ENCODE results near the gene SULT2A1.
"Not testable (repeated sequence)": the region's sequence is repeated elsewhere in the genome, so short reads cannot be mapped to it uniquely, and the experiment has no call there.

Gene SULT2A1

DNA sequence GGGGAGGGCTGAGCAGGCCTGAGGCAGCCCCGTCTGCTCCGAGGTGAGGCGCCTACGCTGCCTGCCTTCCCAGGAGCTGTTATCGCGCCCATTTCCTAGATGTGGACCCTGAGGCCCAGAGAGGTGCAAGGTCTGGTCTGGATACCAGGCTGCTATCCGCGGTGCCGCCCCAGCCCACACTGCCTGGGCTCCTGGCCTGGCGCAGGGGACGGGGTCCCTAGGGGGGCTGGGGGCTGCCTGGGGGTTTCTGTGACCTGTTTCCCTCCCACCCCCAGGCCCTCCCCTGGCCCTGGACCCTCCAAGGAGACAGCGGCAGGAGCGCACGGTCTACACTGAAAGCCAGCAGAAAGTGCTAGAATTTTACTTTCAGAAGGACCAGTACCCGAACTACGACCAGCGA, 26.3 kb downstream of the SULT2A1 start:
- DNase-seq = not testable (repeated sequence)

DNA sequence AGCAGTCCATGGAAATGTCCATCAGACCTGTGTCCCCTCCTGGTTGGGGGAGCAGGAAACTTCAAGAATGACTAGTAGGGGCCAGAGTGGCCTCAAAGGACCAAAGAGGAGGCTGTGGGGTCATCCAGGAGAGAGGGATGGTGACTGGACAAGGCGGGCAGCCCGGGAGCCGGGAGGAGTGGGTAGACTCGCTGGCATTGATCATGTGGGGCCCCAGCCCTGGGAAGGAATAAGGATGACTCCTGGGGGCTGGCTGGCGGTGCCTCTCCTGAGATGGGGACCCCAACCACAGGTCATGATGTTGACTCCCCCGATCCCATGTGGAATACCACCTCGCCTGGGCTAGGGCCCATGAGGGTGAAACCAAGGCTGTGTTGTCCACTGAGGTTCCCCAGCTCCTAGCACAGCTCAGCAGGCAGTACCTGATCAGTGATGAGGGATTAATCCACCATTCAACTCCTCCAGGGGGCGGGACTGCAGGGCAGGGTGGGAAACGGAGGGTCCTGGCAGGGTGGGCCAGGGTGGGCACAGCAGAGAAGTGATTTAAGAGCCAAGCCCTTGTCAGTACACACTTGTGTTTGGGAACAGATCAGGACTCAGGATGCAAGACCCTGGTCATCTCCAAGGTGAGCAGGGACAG, 27.3 kb downstream of the SULT2A1 start, which contains the start of gene TPRX2:
Gene TPRX2 (plus strand): TSS at position 590 of the 640 bp plus-strand sequence. CDS start 12 bp downstream, at position 602.
- DNase-seq = not testable (repeated sequence)

DNA sequence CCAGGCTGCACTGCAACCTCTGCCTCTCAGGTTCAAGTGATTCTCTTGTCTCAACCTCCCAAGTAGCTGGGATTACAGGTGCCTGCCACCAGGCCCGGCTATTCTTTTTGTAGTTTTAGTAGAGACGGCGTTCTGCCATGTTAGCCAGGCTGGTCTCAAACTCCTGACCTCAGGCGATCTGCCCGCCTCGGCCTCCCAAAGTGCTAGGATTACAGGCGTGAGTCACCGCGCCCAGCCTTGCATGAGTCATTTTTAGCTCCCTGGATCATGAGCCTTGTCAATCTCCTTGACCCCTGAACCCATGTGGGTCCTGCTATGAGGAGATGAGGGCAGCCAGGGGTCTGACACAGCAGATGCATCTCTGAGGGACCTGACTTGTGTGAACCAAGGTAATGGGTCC, 27.9 kb downstream of the SULT2A1 start:
- not testable (repeated sequence) for DNase-seq

DNA sequence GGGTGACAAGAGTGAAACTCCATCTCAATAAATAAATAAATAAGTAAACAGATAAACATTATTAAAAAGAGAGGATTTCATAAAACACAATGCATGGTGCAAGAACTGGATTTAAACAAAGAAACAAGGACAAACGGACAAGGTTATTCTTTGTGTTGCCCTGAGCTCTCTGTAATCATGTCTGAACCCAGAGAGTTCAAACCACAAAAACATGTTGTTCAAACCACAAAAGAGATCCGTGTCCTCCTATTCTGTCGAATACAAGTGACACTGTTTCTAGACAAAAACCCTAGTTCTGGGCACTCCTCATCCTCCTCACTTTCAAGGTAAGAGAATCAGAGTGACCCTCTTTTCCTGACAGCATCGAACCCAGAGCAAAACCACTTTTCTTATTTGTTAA, 31.7 kb downstream of the SULT2A1 start:
- no peak for DNase-seq

DNA sequence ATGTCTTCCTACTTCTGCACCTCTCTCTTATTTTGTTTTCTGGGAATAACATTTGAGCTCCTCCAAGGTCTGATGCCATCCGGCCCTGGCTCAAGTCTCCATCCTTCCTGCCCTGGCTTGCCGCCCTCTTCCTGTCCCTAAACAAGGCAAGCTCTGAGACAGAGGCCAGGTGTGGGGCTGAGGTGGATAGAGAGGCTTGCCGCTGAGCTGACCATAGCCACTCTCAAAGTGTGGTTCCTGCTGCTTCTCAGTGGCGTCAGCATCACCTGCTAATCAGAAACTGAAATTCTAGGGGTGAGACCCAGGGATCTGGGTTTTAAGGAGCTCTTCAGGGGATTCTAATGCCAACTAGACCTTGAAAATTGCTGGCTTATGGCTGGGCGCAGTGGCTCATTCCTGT, 33.1 kb downstream of the SULT2A1 start:
- no peak for DNase-seq

DNA sequence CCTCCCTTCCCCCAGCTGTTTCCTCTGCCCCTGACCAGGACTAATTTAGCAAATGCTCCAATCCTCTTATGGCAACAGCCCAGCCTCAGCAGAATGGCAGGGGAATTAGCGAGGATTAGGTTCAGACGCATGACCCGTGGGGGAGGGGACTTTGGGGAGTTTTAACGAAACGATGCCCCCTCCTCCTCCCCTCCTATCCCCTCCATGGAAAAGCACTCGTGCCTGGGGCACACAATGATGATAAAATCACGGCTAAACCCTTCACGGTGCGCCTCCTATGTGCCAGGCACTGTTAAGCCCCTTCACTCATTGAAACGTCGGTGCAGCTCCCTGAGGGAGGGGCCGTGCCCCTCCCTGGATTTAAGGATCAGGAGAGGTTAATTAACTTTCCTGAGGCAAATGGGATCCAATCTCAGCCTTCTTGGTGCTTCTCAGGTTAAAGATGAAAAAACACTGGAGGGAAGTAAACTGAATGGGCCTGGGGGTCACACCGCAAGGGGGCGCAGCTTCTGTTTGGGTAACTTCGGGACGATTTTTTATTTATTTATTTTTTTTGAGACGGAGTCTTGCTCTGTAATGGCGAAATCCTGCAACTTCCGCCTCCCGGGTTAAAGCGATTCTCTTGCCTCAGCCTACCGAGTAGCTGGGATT, 37.2 kb downstream of the SULT2A1 start:
- peak; percentile 59 for DNase-seq

DNA sequence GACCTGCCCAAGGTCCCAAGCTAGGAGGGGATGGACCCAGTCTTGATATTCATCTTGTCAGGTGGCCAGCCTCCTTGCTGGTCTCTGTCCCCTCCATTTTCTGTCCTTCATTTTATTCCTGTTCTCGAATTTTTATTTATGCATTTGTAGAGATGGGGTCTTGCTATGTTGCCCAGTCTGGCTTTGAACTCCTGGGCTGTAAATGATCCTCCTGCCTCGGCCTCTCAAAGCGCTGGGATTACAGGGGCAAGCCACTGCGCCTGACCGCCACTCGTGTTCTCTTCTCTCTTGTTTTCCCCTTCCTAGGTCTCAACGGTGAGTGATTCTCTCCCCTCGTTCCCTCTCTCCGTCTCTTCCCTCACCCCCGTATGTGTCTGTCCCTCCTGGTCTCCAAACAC, 37.7 kb downstream of the SULT2A1 start:
- no peak for DNase-seq

DNA sequence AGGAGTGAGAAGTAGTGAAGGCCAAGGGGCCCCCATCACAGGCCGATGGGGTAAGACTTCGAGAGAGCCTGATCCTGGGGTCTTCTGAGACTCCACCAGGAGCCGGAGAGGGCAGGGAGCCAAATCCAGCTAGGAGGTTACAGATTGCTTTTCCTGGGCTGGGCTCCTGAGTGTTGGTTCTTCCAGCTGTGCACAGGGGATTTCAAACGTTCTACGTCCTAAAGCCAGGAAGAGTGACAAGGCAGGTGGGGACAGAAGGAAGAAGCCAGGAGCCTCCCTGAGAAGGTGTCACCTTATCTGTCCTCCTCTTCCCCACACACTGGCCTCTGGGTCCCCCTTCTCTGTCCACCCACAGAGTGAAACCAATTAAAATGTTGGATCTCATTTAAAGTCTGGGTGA, 43.2 kb downstream of the SULT2A1 start:
- no peak for DNase-seq

DNA sequence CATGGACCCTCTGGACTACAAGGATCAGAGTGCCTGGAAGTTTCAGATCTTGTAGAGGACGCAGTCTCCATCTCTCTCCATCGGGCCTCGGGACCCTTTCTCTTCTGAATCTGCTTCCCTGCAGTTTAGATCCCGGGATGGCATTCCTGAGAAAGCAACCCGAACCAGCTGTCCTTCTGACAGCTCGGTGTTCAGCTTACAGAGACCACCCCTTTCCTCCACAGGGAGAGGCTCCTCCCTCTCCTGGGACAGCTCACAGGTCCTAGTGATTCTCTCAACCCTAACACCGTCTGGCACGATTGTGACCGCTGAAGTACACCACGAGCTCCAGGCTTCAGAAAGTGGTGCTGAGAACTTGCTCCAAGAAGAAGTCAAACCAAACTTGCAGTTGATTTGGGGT, 46.2 kb downstream of the SULT2A1 start:
- DNase-seq = no peak

DNA sequence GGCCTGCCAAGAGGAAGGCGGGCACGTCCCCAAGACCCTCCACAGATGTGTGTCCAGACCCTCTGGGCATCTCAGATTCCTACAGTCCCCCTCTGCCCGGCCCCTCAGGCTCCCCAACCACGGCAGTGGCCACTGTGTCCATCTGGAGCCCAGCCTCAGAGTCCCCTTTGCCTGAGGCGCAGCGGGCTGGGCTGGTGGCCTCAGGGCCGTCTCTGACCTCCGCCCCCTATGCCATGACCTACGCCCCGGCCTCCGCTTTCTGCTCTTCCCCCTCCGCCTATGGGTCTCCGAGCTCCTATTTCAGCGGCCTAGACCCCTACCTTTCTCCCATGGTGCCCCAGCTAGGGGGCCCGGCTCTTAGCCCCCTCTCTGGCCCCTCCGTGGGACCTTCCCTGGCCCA, 46.7 kb downstream of the SULT2A1 start:
- no peak for DNase-seq

DNA sequence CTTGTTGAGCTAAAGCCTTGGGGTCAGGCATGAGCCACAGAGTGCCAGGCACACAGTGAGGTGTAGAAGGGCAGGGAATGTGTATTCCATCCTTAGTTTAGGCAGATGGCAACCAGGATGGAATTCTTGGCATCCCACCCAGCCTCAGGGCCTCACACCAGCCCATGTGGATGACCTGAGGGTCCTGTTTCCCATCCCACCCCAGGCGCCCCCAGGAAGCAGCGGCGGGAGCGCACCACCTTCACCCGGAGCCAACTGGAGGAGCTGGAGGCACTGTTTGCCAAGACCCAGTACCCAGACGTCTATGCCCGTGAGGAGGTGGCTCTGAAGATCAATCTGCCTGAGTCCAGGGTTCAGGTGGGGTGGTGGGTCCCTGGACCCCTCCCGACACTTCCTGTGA, 50.1 kb downstream of the SULT2A1 start:
- no peak for DNase-seq

DNA sequence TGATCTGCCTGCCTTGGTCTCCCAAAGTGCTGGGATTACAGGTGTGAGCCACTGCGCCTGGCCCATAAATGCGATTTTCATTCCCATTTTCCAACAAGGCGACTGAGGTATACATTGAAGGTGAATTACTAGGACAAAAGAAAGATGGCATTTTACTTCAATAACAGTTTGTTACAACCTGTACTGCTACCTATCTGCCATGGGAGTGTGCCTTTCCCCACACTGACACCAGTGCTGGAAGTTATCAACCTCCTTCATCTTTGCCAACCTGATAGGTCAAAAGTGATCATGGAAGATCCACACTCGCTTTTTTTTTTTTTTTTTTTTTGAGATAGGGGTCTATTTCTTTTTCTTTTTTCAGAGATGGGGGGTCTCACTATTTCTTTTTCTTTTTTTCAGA, 53.4 kb downstream of the SULT2A1 start:
- no peak for DNase-seq

DNA sequence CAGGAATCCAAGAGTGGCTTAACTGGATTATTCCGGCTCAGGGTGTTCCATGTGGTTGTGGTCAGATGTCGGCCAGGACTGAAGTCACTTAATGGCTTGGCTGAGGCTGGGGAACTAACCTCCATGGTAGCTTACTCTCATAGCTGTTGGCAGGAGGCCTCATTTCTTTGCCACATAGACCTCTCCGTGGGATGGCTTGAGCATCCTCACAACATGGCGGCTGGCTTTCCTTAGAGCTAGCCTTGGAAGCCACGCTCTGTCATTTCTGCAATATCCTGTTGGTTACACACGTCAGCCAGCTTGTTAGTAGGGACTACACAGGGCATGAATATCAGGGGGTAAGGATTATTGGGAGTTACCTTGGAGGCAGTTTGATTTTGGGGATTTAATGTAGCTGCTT, 59.3 kb downstream of the SULT2A1 start:
- no peak for DNase-seq

DNA sequence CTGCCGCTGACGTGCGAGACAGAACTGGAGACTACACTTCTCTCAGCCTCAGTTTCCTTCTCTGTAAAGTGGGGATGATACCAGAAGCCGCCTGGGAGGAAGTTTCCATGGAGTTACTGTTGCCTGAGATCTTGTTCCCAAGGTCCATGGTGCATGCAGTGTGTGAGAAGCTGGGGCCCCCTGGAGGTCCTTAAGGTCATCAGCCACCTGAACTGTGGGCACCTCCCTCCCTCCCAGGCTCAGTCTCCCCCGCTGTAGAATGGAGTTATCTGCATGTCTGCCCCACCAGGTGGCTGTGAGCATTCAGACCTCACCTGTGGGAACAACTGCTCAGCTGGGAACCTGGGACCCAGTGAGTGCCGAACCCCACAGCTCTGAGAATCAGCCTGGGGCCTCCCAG, 61.7 kb downstream of the SULT2A1 start:
- DNase-seq = no peak

DNA sequence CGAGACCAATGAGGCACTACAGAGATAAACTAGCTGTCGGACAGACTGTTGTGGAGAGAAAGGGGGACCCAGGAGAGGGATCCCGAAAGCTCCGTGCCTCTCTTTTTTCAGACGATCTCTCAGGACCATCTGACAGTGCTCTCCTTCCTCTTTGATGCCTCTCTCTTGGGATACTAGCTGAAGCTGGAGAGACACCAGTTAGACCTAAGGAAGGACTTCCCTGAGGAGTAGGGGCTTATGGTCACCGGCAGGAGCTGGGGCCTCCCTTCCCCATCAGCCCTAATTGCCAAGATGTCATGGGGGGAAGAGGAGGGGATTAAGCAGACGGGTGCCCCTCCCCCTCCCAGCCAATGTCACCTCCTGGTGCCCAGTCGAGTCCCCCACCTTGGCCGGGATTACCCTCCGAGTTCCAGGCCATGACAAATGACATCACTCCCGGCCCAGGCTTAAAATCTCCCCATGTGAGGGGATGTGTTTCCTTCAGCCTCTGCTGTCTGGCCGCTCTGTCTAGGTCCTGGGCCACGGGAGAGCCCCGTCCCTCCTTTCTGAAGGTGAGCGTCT, 64.6 kb downstream of the SULT2A1 start, which contains the start of gene CRX:
Gene CRX (plus strand): TSS at position 478 of the 561 bp plus-strand sequence. CDS start 12,507 bp downstream, outside the sequence.
- no peak for DNase-seq

Data from activated CD8-positive, alpha-beta memory T cell treated with anti-CD3 and anti-CD28 coated beads for 24 hours (primary cell).